ENCODE measurements around the gene UFL1. TPM values are rescaled to one million over a fixed set of nuclear protein-coding genes. Genes with fewer than 3 reads are reported as not detected.

The UFL1 gene
- total RNA-seq, 1 donor from 2014 or later: 17.7 TPM

DNA sequence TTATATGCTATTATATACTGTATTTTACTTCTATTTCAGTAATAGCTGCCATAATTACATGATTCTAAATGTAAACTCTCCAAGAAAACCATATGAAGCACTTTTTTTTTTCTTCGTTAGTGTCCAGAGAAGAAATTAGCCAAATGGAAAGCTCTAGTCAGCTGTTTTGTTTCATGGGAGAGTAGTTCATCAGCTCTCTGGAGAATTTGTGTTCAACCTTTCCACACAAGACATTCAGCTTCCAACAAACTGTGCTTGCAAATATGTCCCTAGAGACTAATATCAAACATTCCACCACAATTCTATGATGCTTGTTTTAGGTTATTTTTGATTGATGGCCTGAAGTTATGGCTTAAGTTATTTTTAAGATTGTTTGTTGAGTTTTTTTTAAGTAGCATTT, 60.8 kb downstream of the UFL1 start:
- intact Hi-C loops (cut with DNase I): no loop called here
- Histone ChIP-seq H3K27me3 (no peaks in the 10 kb centered on the region), H3K27ac (no peak overlapping the region), H3K4me3 (no peak overlapping the region), H3K9me3 (no peaks in the 10 kb centered on the region), H3K4me1 (no peaks in the 10 kb centered on the region), H3K36me3 (no peaks in the 10 kb centered on the region)
- TF ChIP-seq POLR2A (IDR thresholded peaks at IDR 0.05): no peak
- TF ChIP-seq, protein P1, sequence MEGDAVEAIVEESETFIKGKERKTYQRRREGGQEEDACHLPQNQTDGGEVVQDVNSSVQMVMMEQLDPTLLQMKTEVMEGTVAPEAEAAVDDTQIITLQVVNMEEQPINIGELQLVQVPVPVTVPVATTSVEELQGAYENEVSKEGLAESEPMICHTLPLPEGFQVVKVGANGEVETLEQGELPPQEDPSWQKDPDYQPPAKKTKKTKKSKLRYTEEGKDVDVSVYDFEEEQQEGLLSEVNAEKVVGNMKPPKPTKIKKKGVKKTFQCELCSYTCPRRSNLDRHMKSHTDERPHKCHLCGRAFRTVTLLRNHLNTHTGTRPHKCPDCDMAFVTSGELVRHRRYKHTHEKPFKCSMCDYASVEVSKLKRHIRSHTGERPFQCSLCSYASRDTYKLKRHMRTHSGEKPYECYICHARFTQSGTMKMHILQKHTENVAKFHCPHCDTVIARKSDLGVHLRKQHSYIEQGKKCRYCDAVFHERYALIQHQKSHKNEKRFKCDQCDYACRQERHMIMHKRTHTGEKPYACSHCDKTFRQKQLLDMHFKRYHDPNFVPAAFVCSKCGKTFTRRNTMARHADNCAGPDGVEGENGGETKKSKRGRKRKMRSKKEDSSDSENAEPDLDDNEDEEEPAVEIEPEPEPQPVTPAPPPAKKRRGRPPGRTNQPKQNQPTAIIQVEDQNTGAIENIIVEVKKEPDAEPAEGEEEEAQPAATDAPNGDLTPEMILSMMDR (IDR thresholded peaks at IDR 0.05): no peak
- no peak for TF ChIP-seq POLR2AphosphoS5 (IDR thresholded peaks at IDR 0.05; ENCODE audit: insufficient read depth in 1 of 2, low read depth in 1 of 2)
- DNase-seq (ENCODE audit: extremely low spot score in 2 of 2): no peak

DNA sequence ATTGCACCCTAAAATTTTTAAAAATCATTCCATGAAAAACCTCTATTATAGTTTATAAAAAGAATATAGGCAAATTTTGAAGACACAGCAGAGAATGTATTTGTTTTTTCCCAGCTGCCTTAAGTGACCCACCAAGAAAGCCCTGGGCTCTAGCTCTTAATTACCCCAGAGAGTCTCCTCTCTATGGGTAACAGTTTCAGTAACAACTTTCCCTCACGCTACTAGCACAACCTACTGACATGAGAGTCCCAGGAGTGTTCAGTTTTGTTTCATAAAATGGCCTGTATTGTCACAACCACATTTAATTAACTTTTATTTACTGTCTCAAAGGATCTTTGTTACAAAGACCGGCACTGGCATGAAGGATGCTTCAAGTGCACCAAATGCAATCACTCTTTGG, 82.8 kb downstream of the UFL1 start:
- H3K9me3 ChIP-seq: no peaks in the 10 kb centered on the region
- no peak overlapping the region for H3K4me3 ChIP-seq
- DNase-seq (ENCODE audit: extremely low spot score in 2 of 2): no peak
- H3K4me1 ChIP-seq: no peaks in the 10 kb centered on the region
- intact Hi-C loops (cut with DNase I): no loop called here
- no peak overlapping the region for H3K27ac ChIP-seq
- no peaks in the 10 kb centered on the region for H3K27me3 ChIP-seq
- no peaks in the 10 kb centered on the region for H3K36me3 ChIP-seq
- TF ChIP-seq POLR2A (IDR thresholded peaks at IDR 0.05) (no peak), POLR2AphosphoS5 (IDR thresholded peaks at IDR 0.05; ENCODE audit: insufficient read depth in 1 of 2, low read depth in 1 of 2) (no peak)
- TF ChIP-seq, protein P1 (IDR thresholded peaks at IDR 0.05): no peak

Other genes starting within 250 kb of the UFL1 start
- gene FHL5, start 41.3 kb downstream of the UFL1 start, total RNA-seq: 21.4 TPM